NCI-H510A (cell line): ENCODE measurements around the gene SOD2.
A peak's percentile ranks its signal among the peaks of the same experiment; 100 is the strongest.
"Not testable (repeated sequence)": the region's sequence is repeated elsewhere in the genome, so short reads cannot be mapped to it uniquely, and the experiment has no call there.

Experiments
- DNase-seq: peaks from one replicate; lab custom pipeline; 2025; lab: John Stamatoyannopoulos, UW

Gene SOD2

GRCh38 chr6:159693128-159693893 lies at the start of gene SOD2:
TSS of gene SOD2 (minus strand) at chr6:159693241. CDS start at chr6:159693167, 74 bp downstream.
- DNase-seq = peak; percentile 74

GRCh38 chr6:159742165-159742564 lies 49.1 kb upstream of the SOD2 start:
- no peak for DNase-seq

- DNase-seq = no peak
These were observed 46.3 kb upstream of the SOD2 start for GRCh38 chr6:159739341-159739740.

DNA sequence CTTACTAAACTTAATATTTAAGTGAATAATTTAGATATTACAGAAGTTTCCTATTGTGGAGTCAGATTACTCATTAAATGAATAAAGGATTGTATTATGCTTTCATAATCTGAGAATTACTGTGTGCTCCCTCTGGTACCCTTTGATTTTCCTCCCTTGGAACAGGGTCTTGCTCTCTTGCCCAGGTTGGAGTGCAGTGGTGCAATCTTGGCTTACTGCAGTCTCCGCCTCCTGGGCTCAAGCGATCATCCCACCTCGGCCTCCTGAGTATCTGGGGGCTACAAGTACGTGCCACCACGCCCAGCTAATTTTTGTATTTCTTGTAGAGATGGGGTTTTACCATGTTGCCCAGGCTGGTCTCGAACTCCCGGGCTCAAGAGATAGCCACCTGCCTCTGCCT lies 43.9 kb upstream of the SOD2 start:
- DNase-seq = no peak

DNA sequence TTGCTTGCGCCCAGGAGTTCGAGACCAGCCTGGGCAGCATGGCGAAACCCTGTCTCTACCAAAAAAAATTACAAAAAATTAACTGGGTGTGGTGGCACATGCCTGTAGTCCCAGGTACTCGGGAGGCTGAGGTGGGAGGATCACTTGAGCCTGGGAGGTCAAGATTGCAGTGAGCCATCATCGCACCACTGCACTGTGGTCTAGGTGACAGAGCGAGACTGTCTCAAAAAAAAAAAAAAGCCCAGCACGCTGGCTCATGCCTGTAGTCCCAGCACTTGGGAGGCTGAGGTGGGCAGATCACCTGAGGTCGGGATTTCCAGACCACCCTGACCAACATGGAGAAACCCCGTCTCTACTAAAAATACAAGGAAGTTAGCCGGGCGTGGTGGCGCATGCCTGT lies 40.4 kb upstream of the SOD2 start:
- not testable (repeated sequence) for DNase-seq

DNA sequence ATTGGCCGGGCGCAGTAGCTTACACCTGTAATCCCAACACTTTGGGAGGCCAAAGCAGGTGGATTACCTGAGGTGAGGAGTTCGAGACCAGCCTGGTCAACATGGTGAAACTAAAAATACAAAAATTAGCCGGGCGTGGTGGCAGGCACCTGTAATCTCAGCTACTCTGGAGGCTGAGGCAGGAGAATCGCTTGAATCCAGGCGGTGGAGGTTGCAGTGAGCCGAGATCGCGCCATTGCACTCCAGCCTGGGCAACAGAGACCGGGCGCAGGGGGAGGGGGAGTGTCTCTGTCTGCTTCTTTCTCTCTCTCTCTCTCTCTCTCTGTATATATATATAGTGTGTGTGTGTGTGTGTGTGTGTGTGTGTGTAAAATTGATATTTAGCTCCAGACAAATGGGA lies 39.5 kb upstream of the SOD2 start:
- not testable (repeated sequence) for DNase-seq

GRCh38 chr6:159730332-159730676 lies 37.3 kb upstream of the SOD2 start:
- no peak for DNase-seq

DNA sequence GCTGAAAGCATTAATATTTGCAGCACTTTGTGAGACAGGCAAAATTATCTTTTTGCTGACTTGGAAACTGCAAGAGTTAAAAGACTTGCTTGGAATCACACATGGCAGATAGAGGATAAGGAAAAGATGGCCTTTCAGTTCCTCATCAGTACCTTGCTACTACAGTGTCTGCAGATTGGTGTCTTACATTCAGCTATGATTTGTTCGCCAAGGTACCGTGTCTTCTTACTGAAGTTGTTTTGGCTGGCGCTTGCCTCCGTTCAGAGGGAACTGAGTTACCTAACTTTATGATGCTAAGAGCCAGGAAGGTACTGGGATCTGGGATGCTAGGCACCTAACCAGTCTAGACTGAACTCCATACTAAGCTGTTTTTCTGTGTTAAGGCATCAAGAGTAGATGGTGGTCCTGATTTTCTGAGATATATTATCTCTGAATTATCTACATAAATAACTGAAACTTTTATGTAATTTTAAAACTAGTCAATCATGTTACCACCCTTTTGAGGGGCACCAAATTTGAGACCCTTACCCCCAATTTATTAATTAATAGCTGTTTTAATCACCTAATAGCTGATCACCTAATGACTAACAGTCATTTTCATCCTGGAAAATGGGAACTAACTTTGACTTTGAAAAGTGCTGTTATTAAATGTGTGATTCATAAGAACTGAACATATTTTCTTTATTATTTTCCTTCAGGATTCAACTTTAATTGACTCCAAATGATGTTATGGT lies 36.7 kb upstream of the SOD2 start:
- DNase-seq = no peak

DNA sequence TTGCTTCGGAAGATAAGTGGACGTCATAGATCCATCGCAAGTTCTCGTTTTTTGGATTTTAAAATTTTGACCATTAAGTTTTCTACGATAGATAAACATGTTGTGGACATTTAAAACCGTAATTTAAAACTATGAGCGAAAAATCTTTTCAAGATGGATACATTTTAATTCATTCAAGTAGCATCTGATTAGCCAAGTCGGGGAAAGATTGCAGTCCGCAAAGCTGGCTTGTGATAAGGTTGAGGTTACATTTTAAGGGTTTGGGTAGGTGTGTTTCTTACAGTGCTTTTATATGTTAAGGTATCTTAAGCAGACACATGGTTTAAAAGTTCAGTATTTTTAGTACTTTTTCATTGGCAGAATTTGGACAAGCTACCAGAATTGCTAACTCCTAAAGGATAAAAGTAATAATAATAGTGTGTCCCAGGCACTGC lies 35.5 kb upstream of the SOD2 start:
- DNase-seq = no peak

- no peak for DNase-seq
These were observed 34.8 kb upstream of the SOD2 start for GRCh38 chr6:159727717-159728445.

DNA sequence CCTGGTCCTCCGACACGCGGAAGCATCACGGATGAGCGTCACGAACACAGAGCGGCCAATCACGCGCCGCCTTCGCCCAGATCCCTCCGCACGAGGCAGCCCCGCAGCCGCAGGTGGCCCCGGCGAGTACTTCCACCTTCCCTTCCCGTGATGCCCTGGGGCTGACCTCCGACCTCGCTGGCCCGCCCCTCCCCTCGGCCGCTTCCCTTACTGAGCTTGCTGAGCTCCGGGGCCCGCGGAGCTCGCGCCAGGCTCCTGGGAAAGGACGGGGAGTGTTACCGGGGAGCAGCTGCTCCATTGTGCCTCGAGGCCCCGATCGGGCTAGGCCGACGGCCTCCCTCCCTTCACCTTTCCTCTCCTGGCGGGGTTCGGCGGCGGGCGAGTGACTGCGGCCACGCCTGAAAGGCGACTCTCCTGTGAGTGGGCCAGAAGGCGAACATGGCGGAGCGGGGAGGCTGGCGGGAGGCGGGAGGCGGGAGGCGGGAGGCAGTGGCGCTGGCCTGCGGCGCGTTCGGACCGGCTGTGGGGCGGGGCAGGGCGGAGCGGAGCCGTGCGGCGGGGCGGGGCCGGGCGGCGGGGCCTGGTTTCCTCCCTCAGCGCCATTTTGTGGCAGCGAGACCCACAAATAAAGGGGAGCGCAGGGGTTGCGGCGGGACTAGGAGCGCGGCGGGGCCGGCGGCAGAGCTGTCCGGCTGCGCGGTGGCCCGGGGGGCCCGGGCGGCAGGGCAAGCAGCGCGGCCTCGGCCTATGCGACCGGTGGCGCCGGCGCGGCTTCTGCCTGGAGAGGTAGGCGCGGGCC lies 34.1 kb upstream of the SOD2 start, which contains the start of gene WTAP:
WTAP (plus strand) TSS at position 589 of the 799 bp plus-strand sequence. CDS start 8,760 bp downstream, outside the sequence.
- DNase-seq = peak; percentile 86

GRCh38 chr6:159726255-159726917 lies 33.3 kb upstream of the SOD2 start:
- DNase-seq = no peak

DNA sequence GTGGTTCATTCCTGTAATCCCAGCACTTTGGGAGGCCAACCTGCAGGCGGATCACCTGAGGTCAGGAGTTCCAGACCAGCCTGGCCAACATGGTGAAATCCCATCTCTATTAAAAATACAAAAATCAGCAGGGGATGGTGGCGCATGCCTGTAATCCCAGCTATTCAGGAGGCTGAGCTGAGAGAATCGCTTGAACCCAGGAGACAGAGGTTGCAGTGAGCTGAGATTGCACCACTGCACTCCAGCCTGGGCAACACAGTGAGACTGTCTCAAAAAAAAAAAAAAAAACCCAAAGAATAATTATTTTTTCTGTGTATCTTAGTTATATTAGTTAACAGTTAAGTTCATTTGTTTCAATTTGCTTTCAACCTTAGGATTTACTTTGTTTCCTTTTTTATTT lies 32.2 kb upstream of the SOD2 start:
- not testable (repeated sequence) for DNase-seq

GRCh38 chr6:159724778-159725177 lies 31.7 kb upstream of the SOD2 start:
- DNase-seq = no peak

- DNase-seq = no peak
These were observed 30.2 kb upstream of the SOD2 start for GRCh38 chr6:159723259-159723658.

GRCh38 chr6:159722655-159723054 lies 29.6 kb upstream of the SOD2 start:
- no peak for DNase-seq

DNA sequence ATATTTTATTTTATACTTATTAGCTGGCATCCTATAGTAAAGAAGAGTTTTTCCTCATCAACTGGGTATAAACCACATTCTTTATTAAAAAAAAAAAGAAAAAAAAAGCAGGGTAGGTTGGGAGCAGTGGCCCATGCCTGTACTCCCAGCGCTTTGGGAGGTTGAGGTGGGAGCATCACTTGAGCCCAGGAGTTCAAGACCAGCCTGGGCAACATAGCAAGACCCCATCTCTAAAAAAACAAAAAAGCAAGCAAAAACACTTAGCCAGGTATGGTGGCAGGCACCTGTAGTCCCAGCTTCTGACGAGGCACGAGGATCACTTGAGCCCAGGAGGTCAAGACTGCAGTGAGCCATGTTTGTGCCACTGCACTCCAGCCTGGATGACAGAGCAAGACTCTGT lies 28.9 kb upstream of the SOD2 start:
- DNase-seq = not testable (repeated sequence)

DNA sequence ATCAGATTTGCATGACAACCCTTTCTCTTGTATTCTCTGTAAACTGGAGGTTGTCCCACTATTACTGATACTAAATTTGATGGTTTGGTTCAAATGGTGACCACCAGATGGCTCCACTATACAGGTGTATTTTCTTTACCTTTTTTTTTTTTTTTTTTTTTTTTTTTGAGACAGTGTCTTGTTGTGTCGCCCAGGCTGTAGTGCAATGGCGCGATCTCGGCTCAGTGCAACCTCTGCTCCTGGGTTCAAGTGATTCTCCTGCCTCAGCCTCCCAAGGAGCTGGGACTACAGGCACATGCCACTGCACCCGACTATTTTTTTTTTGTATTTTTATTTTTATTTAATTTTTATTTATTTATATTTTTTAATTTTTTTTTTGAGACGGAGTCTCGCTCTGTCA lies 27.7 kb upstream of the SOD2 start:
- no peak for DNase-seq

- no peak for DNase-seq
These were observed 26.2 kb upstream of the SOD2 start for GRCh38 chr6:159719287-159719686.

DNA sequence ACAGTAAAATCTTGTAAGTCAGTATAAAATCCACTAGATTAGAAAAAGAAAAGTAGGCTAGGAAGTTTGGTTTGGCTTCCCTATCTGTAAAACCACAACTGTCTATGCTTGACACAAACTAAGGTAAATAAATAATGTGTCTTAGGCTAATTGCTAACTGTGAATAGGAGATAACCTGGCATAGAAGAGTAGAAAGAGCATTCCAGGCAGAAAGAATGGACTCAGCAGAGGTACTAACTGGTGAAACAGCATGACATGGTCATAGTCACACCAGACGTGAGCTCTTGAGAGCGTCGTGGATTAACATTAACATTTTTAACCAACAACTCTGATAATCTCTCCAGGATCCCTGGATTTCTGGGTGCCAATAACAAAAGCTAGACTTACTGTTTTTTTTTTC lies 25.6 kb upstream of the SOD2 start:
- DNase-seq = no peak
